C4-2B (cell line): Measurements from ENCODE around the gene MYADML2.
A peak's percentile ranks its signal among the peaks of the same experiment; 100 is the strongest.

Experiments used
- H3K27ac ChIP-seq: fragments of 450-650 bp; 2 replicates; pipeline ENCODE4 v1.5.1; 2017
- ZFX ChIP-seq: fragments of 450-650 bp; IDR thresholded peaks from 2 replicates; pipeline ENCODE4 v1.6.1; 2017
- TF ChIP-seq, protein P1 (sequence below): fragments of 450-650 bp; conservative IDR thresholded peaks from 2 replicates; pipeline ENCODE4 v1.5.1; 2017; ENCODE audit warnings: mild to moderate bottlenecking

MYADML2 gene, protein sequence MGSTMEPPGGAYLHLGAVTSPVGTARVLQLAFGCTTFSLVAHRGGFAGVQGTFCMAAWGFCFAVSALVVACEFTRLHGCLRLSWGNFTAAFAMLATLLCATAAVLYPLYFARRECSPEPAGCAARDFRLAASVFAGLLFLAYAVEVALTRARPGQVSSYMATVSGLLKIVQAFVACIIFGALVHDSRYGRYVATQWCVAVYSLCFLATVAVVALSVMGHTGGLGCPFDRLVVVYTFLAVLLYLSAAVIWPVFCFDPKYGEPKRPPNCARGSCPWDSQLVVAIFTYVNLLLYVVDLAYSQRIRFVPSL

DNA sequence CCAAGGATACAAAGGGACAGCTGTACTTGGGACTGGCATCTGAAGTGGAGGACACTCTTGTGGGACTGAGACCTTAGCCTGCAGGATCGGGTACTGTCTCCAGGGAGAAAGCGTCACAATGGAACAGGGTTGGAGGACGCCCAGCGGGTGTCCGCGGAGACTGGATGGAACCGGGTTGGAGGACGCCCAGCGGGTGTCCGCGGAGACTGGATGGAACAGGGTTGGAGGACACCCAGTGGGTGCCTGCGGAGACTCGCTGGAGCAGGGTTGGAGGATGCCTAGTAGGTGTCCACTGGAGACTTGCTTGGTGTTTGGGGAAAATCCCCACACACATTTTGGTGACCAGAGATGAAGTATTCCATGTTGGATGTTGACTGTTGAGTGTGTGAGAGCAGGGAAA, at the start of gene MYADML2:
TSS of gene MYADML2 (minus strand) at position 45 of the 400 bp plus-strand sequence. CDS start 5,492 bp downstream, outside the sequence.
- TF ChIP-seq ZFX = no peak
- TF ChIP-seq, protein P1, sequence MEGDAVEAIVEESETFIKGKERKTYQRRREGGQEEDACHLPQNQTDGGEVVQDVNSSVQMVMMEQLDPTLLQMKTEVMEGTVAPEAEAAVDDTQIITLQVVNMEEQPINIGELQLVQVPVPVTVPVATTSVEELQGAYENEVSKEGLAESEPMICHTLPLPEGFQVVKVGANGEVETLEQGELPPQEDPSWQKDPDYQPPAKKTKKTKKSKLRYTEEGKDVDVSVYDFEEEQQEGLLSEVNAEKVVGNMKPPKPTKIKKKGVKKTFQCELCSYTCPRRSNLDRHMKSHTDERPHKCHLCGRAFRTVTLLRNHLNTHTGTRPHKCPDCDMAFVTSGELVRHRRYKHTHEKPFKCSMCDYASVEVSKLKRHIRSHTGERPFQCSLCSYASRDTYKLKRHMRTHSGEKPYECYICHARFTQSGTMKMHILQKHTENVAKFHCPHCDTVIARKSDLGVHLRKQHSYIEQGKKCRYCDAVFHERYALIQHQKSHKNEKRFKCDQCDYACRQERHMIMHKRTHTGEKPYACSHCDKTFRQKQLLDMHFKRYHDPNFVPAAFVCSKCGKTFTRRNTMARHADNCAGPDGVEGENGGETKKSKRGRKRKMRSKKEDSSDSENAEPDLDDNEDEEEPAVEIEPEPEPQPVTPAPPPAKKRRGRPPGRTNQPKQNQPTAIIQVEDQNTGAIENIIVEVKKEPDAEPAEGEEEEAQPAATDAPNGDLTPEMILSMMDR = no peak

DNA sequence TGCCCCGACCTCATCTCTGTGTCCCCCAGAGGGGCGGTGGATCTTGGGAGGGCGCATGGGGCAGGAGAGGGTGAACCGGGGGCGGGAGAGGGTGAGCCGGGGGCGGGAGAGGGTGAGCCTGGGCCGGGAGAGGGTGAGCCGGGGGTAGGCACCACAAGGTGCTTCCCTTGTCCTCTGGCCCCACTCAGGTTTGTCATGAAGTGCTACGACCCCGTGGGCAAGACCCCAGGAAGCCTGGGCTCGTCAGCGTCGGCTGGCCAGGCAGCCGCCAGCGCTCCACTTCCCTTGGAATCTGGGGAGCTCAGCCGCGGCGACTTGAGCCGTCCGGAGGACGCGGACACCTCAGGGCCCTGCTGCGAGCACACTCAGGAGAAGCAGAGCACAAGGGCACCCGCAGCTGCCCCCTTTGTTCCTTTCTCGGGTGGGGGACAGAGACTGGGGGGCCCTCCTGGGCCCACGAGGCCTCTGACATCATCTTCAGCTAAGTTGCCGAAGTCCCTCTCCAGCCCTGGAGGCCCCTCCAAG, 49.3 kb upstream of the MYADML2 start:
- H3K27ac ChIP-seq = no peak overlapping the region
- TF ChIP-seq, protein P1 = no peak
- no peak for TF ChIP-seq ZFX

More for the DNA sequence above, at the start of gene MYADML2:
- H3K27ac ChIP-seq = no peak within 1 kb of the TSS

DNA sequence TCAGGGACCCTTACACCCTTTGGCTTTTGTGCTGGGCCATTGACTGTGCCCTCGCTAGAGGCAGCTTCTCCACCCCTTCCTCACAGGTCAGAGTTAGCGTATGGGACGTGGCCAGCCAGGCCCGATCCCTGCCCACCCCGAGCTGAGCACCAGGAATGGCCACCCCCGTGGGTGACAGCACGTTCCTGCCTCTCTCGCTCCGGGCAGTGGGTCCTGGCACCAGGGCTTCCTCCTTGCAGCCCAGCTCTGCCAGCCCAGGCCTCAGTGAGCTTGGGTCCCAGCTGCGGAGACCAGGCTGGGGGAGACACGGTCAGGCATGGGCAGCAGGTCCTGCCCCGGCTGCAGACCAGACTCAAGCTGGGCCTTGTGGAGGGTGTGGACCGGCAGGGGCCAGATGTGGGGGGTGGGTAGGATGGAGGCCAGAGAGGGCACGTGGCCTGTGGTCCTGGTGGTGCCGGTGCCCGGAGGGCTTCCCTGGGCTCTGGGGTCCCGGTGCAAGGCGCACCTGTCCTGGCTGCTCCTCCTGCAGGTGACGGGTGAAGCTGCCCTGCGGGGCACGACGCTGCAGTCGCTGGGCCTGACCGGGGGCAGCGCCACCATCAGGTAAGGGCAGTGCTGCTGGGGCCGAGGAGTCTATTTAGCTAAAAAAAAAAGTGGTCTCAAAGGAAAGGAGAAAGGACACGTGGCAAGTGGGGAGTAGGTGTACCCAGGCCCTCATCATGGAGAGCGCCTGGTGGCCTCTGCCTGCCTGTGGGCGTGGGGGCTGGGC, 48.6 kb upstream of the MYADML2 start:
- no peak overlapping the region for H3K27ac ChIP-seq
- TF ChIP-seq ZFX = no peak
- TF ChIP-seq, protein P1 = no peak

DNA sequence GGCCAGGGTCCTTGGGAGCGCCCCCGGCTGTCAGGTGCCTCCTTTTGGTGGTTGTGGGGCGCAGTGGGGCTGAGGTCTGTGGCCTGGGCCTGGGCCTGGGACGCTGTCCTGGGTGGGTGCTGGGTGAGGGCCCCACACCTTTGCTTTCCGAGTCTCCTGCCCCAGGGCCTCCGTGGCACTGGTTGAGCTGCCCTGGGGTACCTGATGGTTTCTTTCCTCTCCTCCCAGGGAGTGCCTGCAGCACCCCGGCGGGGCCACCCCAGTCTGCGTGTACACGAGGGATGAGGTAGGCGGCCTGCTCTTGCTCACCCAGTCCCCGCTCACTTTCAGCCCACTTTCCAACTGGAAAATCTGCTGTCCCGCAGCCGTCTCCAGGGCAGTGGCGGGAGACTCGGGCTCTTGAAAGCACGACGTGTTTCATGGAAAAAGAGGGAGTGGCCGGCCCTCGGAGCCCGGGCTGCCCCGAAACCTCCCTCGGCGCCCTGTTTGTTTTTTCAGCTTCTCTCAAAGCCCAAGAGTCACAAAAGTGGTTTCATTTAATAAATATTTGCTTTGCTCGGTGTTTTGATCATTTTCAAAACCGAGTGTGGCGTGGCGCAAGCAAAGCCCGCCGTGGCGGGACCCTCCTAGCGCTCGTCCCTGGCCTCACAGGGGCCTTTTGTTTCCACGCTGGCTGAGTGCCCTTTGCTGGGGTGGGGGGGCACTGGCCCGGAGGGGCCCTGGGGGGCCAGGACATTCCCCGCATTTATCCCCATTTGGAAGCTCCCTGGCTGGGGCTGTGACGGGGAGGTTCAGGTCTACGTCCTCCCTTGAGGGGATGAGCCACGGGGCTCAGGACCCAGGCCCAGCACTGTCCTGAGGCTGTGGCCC, 47.8 kb upstream of the MYADML2 start:
- H3K27ac ChIP-seq = no peak overlapping the region

DNA sequence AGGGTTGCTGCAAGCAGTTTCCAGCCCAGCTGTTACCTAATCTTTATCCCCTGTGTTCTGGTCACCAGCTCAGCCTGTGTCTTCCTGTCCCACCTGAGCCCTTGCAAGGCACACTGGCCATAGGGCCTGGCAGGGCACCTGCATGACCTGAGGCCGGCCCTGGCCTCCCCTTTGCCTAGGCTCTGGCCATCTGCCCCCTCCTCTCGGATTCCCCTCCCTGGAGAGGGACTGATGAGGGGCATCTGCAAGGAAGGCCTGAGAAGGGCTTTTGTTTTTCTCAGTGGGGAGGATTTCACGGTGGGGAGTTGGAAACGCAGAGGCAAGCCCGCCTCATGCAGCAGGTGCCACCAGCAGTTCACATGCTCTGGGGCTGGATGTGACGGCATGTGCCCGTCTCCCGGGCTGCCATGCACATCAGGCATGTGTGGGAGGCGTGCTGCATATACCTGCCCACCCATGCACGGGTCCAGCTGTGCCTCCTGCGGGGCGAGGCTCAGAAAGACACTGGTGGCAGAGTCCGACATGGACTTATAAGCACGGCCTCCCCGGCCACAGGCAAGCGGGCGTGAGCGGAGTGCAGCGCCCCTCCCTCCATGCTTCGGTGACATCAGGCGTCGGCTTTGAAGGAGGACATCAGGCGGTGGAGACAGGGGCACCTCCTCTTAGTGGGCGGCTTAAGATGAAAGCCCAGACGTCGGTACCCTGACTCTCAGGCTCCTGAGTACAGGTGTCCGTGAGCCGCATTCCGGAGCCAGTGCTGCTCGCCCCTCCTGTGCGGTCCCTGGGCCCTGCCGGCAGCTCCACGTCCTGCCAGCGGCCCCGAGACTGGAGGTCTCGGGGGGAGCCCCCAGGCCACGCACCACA, 46.9 kb upstream of the MYADML2 start:
- TF ChIP-seq ZFX = no peak
- TF ChIP-seq, protein P1 = no peak
- no peak overlapping the region for H3K27ac ChIP-seq

More for the DNA sequence above, 47.8 kb upstream of the MYADML2 start:
- TF ChIP-seq, protein P1 = no peak
- no peak for TF ChIP-seq ZFX

DNA sequence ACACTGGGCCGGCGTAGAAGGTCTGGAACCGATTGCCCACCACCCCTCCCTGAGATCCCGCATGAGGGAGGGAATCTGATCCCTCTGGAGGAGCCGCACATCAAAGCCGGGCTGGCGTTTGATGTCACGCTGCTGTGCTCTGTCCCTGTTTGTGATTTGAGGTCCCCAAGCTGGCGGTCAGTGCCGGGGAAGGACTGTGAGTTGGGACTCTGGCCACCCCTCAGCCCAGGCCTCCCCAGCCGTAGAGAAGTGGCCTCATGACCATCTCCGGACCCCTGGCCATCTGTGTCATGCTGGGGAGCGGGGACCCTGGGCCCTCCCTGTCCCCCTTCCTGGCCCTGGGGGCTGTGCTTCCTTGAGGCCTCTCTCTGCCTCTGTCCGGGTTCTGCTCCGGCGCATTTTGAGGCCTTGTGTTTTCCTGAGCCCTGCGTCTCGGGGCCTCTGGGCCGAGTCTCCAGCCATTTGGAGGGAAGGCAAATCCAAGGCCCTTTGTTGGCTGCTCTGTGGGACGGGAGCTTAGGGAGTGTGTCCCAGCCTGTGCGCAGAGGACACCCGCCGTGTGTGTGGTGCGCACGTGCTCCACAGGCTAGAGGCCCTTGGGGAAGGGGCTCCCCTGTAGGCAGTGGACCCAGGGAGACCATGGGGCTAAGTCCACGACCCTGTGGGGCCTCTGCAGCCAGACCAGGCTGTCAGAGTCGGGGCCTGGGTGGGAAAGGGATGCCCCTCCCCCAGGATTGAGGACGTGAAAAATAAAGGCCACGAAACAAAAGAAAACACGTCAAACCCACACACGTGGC, 45.5 kb upstream of the MYADML2 start:
- TF ChIP-seq ZFX = no peak
- TF ChIP-seq, protein P1 = no peak
- peak overlapping the region; percentile 76 for H3K27ac ChIP-seq
